ENCODE data around the gene CACNA1C. TPM values are rescaled to one million over a fixed set of nuclear protein-coding genes. Genes with fewer than 3 reads are reported as not detected.

The CACNA1C gene
- total RNA-seq, 2 experiments from 2014 or later, result 0.69 to 1.4 TPM

- no peak overlapping the region for H3K27ac ChIP-seq (ENCODE audit: low read depth, low read length, poor library complexity, severe bottlenecking)
Observed at GRCh38 chr12:2273751-2274150, 221.0 kb downstream of the CACNA1C start.

GRCh38 chr12:2274733-2275132 is 221.9 kb downstream of the CACNA1C start:
- Histone ChIP-seq H4K20me1 (ENCODE audit: insufficient read depth, low read length) (no peaks in the 10 kb centered on the region), H3K27ac (ENCODE audit: low read depth, low read length, poor library complexity, severe bottlenecking) (no peak overlapping the region), H3K4me2 (ENCODE audit: low read length) (no peak overlapping the region), H3K9me2 (ENCODE audit: insufficient read depth, low read length) (no peaks in the 10 kb centered on the region), H2AFZ (ENCODE audit: low read length) (no peak overlapping the region), H3K4me1 (ENCODE audit: insufficient read depth, low read length, poor library complexity, severe bottlenecking) (no peaks in the 10 kb centered on the region), H3K79me2 (ENCODE audit: insufficient read depth, low read depth, low read length) (no peaks in the 10 kb centered on the region), H3K9me3 (ENCODE audit: low read length) (no peaks in the 10 kb centered on the region), H3K36me3 (ENCODE audit: insufficient read depth, low read length) (no peaks in the 10 kb centered on the region), H3K4me3 (ENCODE audit: low read depth, low read length, poor library complexity, severe bottlenecking) (no peak overlapping the region)
- BruUV-seq (replicated peaks), result no TSS peak
- DNase-seq (ENCODE audit: low spot score), result no peak
- intact Hi-C loops (cut with micrococcal nuclease; ENCODE audit: unreplicated experiment), result no loop called here
- CTCF ChIA-PET (ENCODE audit: unreplicated experiment), result interaction anchor here (0.6 kb wide), 2 partner anchors 12 to 1721 kb away, joined by 3 to 4 read pairs; no protein-coding TSS in a partner anchor
- POLR2A ChIA-PET, result interaction anchor here (1.0 kb wide), 1 partner anchor 14 kb away, joined by 3 read pairs; no protein-coding TSS in a partner anchor
- TF ChIP-seq EZH2phosphoT487 (IDR thresholded peaks at IDR 0.05; ENCODE audit: borderline replicate concordance, low read depth, low read length) (no peak), CTCF (conservative IDR thresholded peaks at IDR 0.05; ENCODE audit: low read length) (no peak)

More at GRCh38 chr12:2273751-2274150, 221.0 kb downstream of the CACNA1C start:
- CTCF ChIA-PET (ENCODE audit: unreplicated experiment), result no interaction called here
- TF ChIP-seq EZH2phosphoT487 (IDR thresholded peaks at IDR 0.05; ENCODE audit: borderline replicate concordance, low read depth, low read length), result no peak
- no peak for TF ChIP-seq CTCF (conservative IDR thresholded peaks at IDR 0.05; ENCODE audit: low read length)
- POLR2A ChIA-PET, result interaction anchor here (0.8 to 1.2 kb wide), 2 partner anchors 14 to 78 kb away, joined by 3 to 4 read pairs; no protein-coding TSS in a partner anchor
- H3K79me2 ChIP-seq (ENCODE audit: insufficient read depth, low read depth, low read length), result no peaks in the 10 kb centered on the region
- H3K4me1 ChIP-seq (ENCODE audit: insufficient read depth, low read length, poor library complexity, severe bottlenecking), result no peaks in the 10 kb centered on the region
- DNase-seq (ENCODE audit: low spot score), result no peak
- H3K4me3 ChIP-seq (ENCODE audit: low read depth, low read length, poor library complexity, severe bottlenecking), result no peak overlapping the region
- no peak overlapping the region for H2AFZ ChIP-seq (ENCODE audit: low read length)
- H3K4me2 ChIP-seq (ENCODE audit: low read length), result no peak overlapping the region
- BruUV-seq (replicated peaks), result no TSS peak
- H3K9me3 ChIP-seq (ENCODE audit: low read length), result no peaks in the 10 kb centered on the region
- intact Hi-C loops (cut with micrococcal nuclease; ENCODE audit: unreplicated experiment), result no loop called here
- no peaks in the 10 kb centered on the region for H4K20me1 ChIP-seq (ENCODE audit: insufficient read depth, low read length)
- no peaks in the 10 kb centered on the region for H3K36me3 ChIP-seq (ENCODE audit: insufficient read depth, low read length)
- no peaks in the 10 kb centered on the region for H3K9me2 ChIP-seq (ENCODE audit: insufficient read depth, low read length)

DNA sequence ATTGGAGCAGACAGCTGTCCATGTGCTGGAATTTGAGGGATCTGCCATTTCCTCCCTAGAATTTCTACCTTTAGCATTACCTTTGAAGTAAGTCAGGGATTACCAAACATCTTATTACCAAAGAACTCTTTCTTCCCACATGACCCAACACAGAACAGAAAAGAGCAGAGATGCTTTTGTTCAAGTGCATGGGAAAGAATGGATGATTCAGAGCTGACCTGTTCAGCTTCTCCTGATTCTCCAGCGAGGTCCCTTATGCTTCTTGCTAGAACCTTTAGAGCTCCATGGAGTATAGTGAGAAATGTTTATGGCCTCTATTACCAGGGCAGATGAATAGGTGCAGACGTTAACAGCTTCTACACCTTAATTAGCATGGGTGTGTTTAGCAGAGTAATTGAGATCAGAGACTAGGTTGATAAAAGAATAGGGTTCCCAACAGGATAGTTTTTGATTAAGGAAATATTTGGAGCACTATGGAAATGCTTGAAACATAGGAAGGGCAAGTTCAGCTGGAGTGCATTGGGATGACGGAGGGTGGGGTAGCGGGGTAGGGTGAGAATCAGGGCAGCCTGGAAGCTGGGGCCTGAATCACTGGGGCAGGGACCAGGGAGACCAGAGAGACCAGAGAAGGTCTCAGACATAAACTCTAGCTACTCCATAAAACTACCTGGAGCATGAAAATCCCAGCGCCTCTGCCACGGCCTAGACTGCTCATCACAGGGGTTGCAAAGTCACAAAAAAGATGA is 223.7 kb downstream of the CACNA1C start:
- Histone ChIP-seq H3K27ac (ENCODE audit: low read depth, low read length, poor library complexity, severe bottlenecking) (no peak overlapping the region), H4K20me1 (ENCODE audit: insufficient read depth, low read length) (no peaks in the 10 kb centered on the region), H3K9me2 (ENCODE audit: insufficient read depth, low read length) (no peaks in the 10 kb centered on the region), H3K4me1 (ENCODE audit: insufficient read depth, low read length, poor library complexity, severe bottlenecking) (no peaks in the 10 kb centered on the region), H3K4me2 (ENCODE audit: low read length) (no peak overlapping the region), H3K9me3 (ENCODE audit: low read length) (no peaks in the 10 kb centered on the region; the same call in 1 of the 2 replicates), H3K36me3 (ENCODE audit: insufficient read depth, low read length) (no peaks in the 10 kb centered on the region), H3K4me3 (ENCODE audit: low read depth, low read length, poor library complexity, severe bottlenecking) (no peak overlapping the region), H2AFZ (ENCODE audit: low read length) (no peak overlapping the region), H3K79me2 (ENCODE audit: insufficient read depth, low read depth, low read length) (no peaks in the 10 kb centered on the region)
- TF ChIP-seq EZH2phosphoT487 (IDR thresholded peaks at IDR 0.05; ENCODE audit: borderline replicate concordance, low read depth, low read length), result no peak
- no peak for TF ChIP-seq CTCF (conservative IDR thresholded peaks at IDR 0.05; ENCODE audit: low read length)
- ChIA-PET POLR2A (interaction anchor here (1.6 kb wide), 1 partner anchor 17 kb away, joined by 4 read pairs; no protein-coding TSS in a partner anchor), CTCF (ENCODE audit: unreplicated experiment) (no interaction called here)
- no TSS peak for BruUV-seq (replicated peaks)
- DNase-seq (ENCODE audit: low spot score), result no peak
- intact Hi-C loops (cut with micrococcal nuclease; ENCODE audit: unreplicated experiment), result no loop called here
